Erythroblast (primary cell): ENCODE data around the gene TPH2.

Experiments
- DNase-seq, 2 experiments: peaks; one replicate each; lab custom pipeline; 2025; lab: John Stamatoyannopoulos, UW
- GATA1 ChIP-seq: IDR thresholded peaks from 2 replicates; pipeline ENCODE4 v1.6.1; 2011; ENCODE audit warnings: low read depth, mild to moderate bottlenecking, control low read depth, low read length, moderate library complexity
- POLR2A ChIP-seq: IDR thresholded peaks from 2 replicates; pipeline ENCODE4 v1.6.1; 2011; ENCODE audit warnings: mild to moderate bottlenecking, low read length

Gene TPH2

GRCh38 chr12:71938728-71939385 is at the start of gene TPH2:
Gene TPH2, plus strand, starts transcription at chr12:71938845. Its CDS starts 142 bp downstream, at chr12:71938987.
- DNase-seq: peak; percentile 73 to 78

GRCh38 chr12:71890475-71890874 is 48.2 kb upstream of the TPH2 start:
- no peak for DNase-seq
- no peak for TF ChIP-seq POLR2A
- no peak for TF ChIP-seq GATA1

More at GRCh38 chr12:71938728-71939385, at the start of gene TPH2:
- TF ChIP-seq POLR2A (no peak), GATA1 (no peak)

GRCh38 chr12:71892059-71892458 is 46.6 kb upstream of the TPH2 start:
- TF ChIP-seq POLR2A: no peak
- no peak for TF ChIP-seq GATA1
- DNase-seq: no peak

GRCh38 chr12:71896205-71896882 is 42.3 kb upstream of the TPH2 start:
- no peak for TF ChIP-seq POLR2A
- no peak for TF ChIP-seq GATA1
- DNase-seq: no peak

- peak in 1 of 2 experiments; percentile 10 for DNase-seq
- no peak for TF ChIP-seq POLR2A
- TF ChIP-seq GATA1: no peak
Measured at GRCh38 chr12:71900091-71900490, 38.6 kb upstream of the TPH2 start.

- DNase-seq: no peak
- TF ChIP-seq POLR2A (no peak), GATA1 (no peak)
Measured at GRCh38 chr12:71904629-71905028, 34.0 kb upstream of the TPH2 start.

- TF ChIP-seq POLR2A (no peak), GATA1 (no peak)
- DNase-seq: no peak
Measured at GRCh38 chr12:71935594-71935993, 3.1 kb upstream of the TPH2 start.

GRCh38 chr12:71940068-71940467 is 1.4 kb downstream of the TPH2 start:
- no peak for DNase-seq
- TF ChIP-seq GATA1: no peak
- no peak for TF ChIP-seq POLR2A

- no peak for TF ChIP-seq POLR2A
- TF ChIP-seq GATA1: no peak
Measured at GRCh38 chr12:71941174-71941573, 2.5 kb downstream of the TPH2 start.

GRCh38 chr12:71942259-71942658 is 3.6 kb downstream of the TPH2 start:
- DNase-seq: peak; percentile 14 to 56
- TF ChIP-seq GATA1 (no peak), POLR2A (no peak)

More at GRCh38 chr12:71941174-71941573, 2.5 kb downstream of the TPH2 start:
- DNase-seq: no peak

GRCh38 chr12:71942703-71943102 is 4.1 kb downstream of the TPH2 start:
- no peak for DNase-seq
- no peak for TF ChIP-seq POLR2A
- TF ChIP-seq GATA1: no peak

- no peak for DNase-seq
- TF ChIP-seq POLR2A (no peak), GATA1 (no peak)
Measured at GRCh38 chr12:71945121-71945520, 6.5 kb downstream of the TPH2 start.

- no peak for TF ChIP-seq POLR2A
- no peak for TF ChIP-seq GATA1
- DNase-seq: no peak
Measured at GRCh38 chr12:71945883-71946282, 7.2 kb downstream of the TPH2 start.

- TF ChIP-seq GATA1 (no peak), POLR2A (no peak)
- no peak for DNase-seq
Measured at GRCh38 chr12:71947645-71948105, 9.0 kb downstream of the TPH2 start.

GRCh38 chr12:71948390-71948789 is 9.7 kb downstream of the TPH2 start:
- DNase-seq: no peak
- TF ChIP-seq POLR2A (no peak), GATA1 (no peak)
